OCI-LY7 (cell line): Measurements from ENCODE around the gene NLRP11. TPM values are rescaled to one million over a fixed set of nuclear protein-coding genes. Genes with fewer than 3 reads are reported as not detected.
"Not testable (repeated sequence)": the region's sequence is repeated elsewhere in the genome, so short reads cannot be mapped to it uniquely, and the experiment has no call there.

ENCODE experiments used
- BruUV-seq: library from RNA; stranded (reverse); fragments of 400-500 nt; replicated peaks from 2 replicates; lab custom pipeline; 2021; lab: Mats Ljungman, UMichigan
- CTCF ChIA-PET: fragments of 300-600 bp; sonication (Branson Sonifier 250); formaldehyde crosslinking; loops from one replicate; lab custom pipeline; 2022; ENCODE audit warnings: antibody characterized with exemption; ENCODE audit not compliant: unreplicated experiment; lab: Charles Lee
- POLR2A ChIA-PET: fragments of 300-600 bp; sonication (Branson Sonifier 250); formaldehyde crosslinking; loops from one replicate; lab custom pipeline; 2022; ENCODE audit warnings: antibody characterized with exemption; lab: Charles Lee
- DNase-seq: peaks from one replicate; pipeline ENCODE4 v3.0.0-alpha.2; 2015; ENCODE audit warnings: low spot score
- H2AFZ ChIP-seq: fragments of 200-600 bp; sonication (generic), shearing (Covaris generic); 2 replicates; pipeline ENCODE4 v1.6.1; 2014; ENCODE audit warnings: mild to moderate bottlenecking, antibody characterized with exemption, low read length, moderate library complexity
- H3K27ac ChIP-seq: fragments of 200-600 bp; sonication (generic); 2 replicates; pipeline ENCODE4 v1.5.1; 2014; ENCODE audit warnings: mixed run types, low read depth, mild to moderate bottlenecking, moderate library complexity, low read length, inconsistent platforms; ENCODE audit not compliant: poor library complexity, severe bottlenecking
- H3K36me3 ChIP-seq: fragments of 200-600 bp; sonication (generic); 2 replicates; pipeline ENCODE4 v1.6.1; 2014; ENCODE audit warnings: mild to moderate bottlenecking, antibody characterized with exemption, low read length, moderate library complexity, mixed read lengths; ENCODE audit not compliant: insufficient read depth
- H3K4me1 ChIP-seq: fragments of 200-600 bp; sonication (generic); 2 replicates; pipeline ENCODE4 v1.5.1; 2014; ENCODE audit warnings: mild to moderate bottlenecking, low read length; ENCODE audit not compliant: insufficient read depth, poor library complexity, severe bottlenecking
- H3K4me2 ChIP-seq: fragments of 200-600 bp; sonication (generic); 2 replicates; pipeline ENCODE4 v1.6.1; 2014; ENCODE audit warnings: mild to moderate bottlenecking, low read length
- H3K4me3 ChIP-seq: fragments of 200-600 bp; sonication (generic); 2 replicates; pipeline ENCODE4 v1.5.1; 2014; ENCODE audit warnings: mild to moderate bottlenecking, low read depth, low read length; ENCODE audit not compliant: poor library complexity, severe bottlenecking
- H3K79me2 ChIP-seq: fragments of 200-600 bp; sonication (generic); 2 replicates; pipeline ENCODE4 v1.6.1; 2016; ENCODE audit warnings: low read depth, mild to moderate bottlenecking, low read length, moderate library complexity, mixed read lengths; ENCODE audit not compliant: insufficient read depth
- H3K9me2 ChIP-seq: fragments of 200-600 bp; sonication (generic); 2 replicates; pipeline ENCODE4 v1.6.1; 2016; ENCODE audit warnings: mild to moderate bottlenecking, low read length, mixed read lengths; ENCODE audit not compliant: insufficient read depth
- H3K9me3 ChIP-seq: fragments of 200-600 bp; sonication (generic); 2 replicates; pipeline ENCODE4 v1.6.1; 2014; ENCODE audit warnings: mild to moderate bottlenecking, mixed run types, low read length, mixed read lengths
- H4K20me1 ChIP-seq: fragments of 200-600 bp; sonication (generic); 2 replicates; pipeline ENCODE4 v1.6.1; 2014; ENCODE audit warnings: mild to moderate bottlenecking, antibody characterized with exemption, low read length, moderate library complexity, mixed read lengths; ENCODE audit not compliant: insufficient read depth
- EZH2phosphoT487 ChIP-seq: fragments of 200-600 bp; sonication (generic); IDR thresholded peaks from 2 replicates; pipeline ENCODE4 v1.6.1; 2018; ENCODE audit warnings: low read depth, borderline replicate concordance, mild to moderate bottlenecking, mixed run types, antibody characterized with exemption, low read length, moderate library complexity, mixed read lengths
- intact Hi-C: fragments of 100-400 bp; cut with micrococcal nuclease; formaldehyde crosslinking; loops from one replicate; pipeline ENCODE4 v1.10.0; 2022; ENCODE audit not compliant: unreplicated experiment
- total RNA-seq, 2 experiments: library from RNA; depleted of rRNA in 1 of 2; stranded (reverse); fragments of >200 nt in 1 of 2; shearing (Covaris generic) in 1 of 2; gene quantifications; 2 replicates each; pipeline ENCODE4 v1.2.3, GENCODE V29; 2014 to 2022
- TF ChIP-seq, protein P1 (sequence below): fragments of 200-600 bp; sonication (generic); conservative IDR thresholded peaks from 2 replicates; pipeline ENCODE4 v1.5.1; 2014; ENCODE audit warnings: mild to moderate bottlenecking, antibody characterized with exemption, low read length, moderate library complexity, mixed read lengths

NLRP11 gene
- total RNA-seq, 2 experiments from 2014 or later, result 79.3 to 91.6 TPM

DNA sequence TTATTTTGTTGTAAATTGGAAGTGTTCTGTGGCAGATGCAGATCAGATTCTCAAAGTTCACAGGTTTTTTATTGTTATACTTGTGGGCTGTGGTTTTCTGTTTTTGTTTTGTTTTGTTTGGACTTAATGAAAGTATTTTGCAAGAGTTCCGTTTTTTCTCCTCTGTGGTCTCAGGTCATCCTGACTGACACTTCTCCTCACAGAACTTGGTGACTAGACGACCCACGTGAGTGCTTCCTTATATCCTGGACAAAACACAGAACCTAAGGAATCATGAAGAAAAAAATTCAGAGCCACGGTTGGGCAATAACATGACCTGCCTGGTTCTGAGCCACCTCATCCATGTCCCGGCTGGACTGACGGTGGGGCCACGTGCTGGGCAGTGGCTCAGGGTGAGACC lies 65.3 kb downstream of the NLRP11 start:
- no TSS peak for BruUV-seq
- TF ChIP-seq EZH2phosphoT487, result no peak
- TF ChIP-seq, protein P1, sequence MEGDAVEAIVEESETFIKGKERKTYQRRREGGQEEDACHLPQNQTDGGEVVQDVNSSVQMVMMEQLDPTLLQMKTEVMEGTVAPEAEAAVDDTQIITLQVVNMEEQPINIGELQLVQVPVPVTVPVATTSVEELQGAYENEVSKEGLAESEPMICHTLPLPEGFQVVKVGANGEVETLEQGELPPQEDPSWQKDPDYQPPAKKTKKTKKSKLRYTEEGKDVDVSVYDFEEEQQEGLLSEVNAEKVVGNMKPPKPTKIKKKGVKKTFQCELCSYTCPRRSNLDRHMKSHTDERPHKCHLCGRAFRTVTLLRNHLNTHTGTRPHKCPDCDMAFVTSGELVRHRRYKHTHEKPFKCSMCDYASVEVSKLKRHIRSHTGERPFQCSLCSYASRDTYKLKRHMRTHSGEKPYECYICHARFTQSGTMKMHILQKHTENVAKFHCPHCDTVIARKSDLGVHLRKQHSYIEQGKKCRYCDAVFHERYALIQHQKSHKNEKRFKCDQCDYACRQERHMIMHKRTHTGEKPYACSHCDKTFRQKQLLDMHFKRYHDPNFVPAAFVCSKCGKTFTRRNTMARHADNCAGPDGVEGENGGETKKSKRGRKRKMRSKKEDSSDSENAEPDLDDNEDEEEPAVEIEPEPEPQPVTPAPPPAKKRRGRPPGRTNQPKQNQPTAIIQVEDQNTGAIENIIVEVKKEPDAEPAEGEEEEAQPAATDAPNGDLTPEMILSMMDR, result no peak
- H4K20me1 ChIP-seq, result no peaks in the 10 kb centered on the region
- no peak overlapping the region for H3K4me3 ChIP-seq
- no peaks in the 10 kb centered on the region for H3K79me2 ChIP-seq
- no peak overlapping the region for H3K4me2 ChIP-seq
- H3K9me3 ChIP-seq, result no peaks in the 10 kb centered on the region
- intact Hi-C loops, result no loop called here
- DNase-seq, result no peak
- POLR2A ChIA-PET, result no interaction called here
- H3K9me2 ChIP-seq, result no peaks in the 10 kb centered on the region
- H2AFZ ChIP-seq, result no peak overlapping the region
- H3K27ac ChIP-seq, result no peak overlapping the region
- H3K36me3 ChIP-seq, result no peaks in the 10 kb centered on the region
- CTCF ChIA-PET, result no interaction called here
- no peaks in the 10 kb centered on the region for H3K4me1 ChIP-seq

DNA sequence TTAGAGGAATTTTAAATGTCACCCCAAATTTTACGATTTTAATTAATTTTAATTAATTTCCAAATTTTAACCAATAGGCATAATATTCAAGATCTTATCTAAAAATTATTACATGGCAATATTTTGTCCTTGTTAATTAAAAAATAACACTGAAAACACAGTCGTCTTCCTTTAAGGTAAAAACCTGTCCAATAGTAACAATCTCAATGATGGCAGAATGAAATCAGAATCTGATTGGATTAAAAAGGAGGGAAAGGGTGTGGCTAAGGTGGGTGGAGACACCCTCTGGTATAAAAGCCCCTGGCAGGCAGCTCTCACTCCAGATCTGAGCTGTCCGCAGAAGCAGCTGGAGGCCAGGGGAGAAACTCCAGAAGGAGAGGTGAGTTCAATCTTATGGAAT lies 73.0 kb downstream of the NLRP11 start, which contains the start of gene RFPL4A:
Gene RFPL4A (plus strand): TSS at position 301 of the 400 bp plus-strand sequence. CDS start 2,704 bp downstream, outside the sequence.
- H3K36me3 ChIP-seq, H3K4me1 ChIP-seq, DNase-seq, H3K9me2 ChIP-seq, POLR2A ChIA-PET, H3K27ac ChIP-seq, H3K4me2 ChIP-seq, H2AFZ ChIP-seq, H3K79me2 ChIP-seq, H3K4me3 ChIP-seq, intact Hi-C loops, CTCF ChIA-PET, H4K20me1 ChIP-seq, H3K9me3 ChIP-seq, BruUV-seq: not testable (repeated sequence)

DNA sequence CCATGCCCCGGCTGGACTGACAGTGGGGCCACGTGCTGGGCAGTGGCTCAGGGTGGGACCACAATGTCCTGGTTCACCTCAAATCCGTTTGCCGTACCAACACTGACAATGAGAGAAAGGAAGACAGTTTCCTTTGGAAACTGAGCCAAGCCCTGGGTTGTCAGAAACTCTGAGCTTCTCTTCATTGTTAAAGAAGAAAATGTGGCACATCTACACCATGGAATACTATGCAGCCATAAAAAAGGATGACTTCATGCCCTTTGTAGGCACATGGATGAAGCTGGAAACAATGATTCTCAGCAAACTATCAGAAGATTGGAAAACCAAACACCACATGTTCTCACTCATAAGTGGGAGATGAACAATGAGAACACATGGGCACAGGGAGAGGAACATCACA lies 75.0 kb downstream of the NLRP11 start:
- BruUV-seq, H3K9me2 ChIP-seq, H3K4me3 ChIP-seq, DNase-seq, intact Hi-C loops, H3K27ac ChIP-seq, H3K36me3 ChIP-seq, H3K9me3 ChIP-seq, H3K4me2 ChIP-seq, H2AFZ ChIP-seq, POLR2A ChIA-PET, H3K79me2 ChIP-seq, H3K4me1 ChIP-seq, H4K20me1 ChIP-seq, CTCF ChIA-PET: not testable (repeated sequence)

DNA sequence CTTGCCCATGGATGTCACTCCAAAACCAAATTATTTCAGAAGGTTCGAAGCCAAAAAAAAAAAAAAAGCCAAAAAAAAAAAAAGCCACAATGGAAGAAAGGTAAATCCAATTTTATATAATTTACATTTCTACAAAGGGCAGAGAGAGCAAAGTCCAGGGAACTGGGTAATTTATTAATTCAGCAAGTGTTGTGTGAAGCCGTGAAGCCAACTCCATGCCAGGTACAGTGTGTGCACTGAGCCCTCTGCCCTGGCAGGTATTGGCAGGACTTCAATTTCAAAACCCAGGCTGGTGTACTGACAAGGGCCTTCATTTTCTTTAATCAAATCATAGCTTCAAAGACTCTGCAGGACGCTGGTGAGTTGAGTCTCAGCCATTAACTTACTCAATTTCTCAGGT lies 78.4 kb downstream of the NLRP11 start:
- no peaks in the 10 kb centered on the region for H3K79me2 ChIP-seq
- no peaks in the 10 kb centered on the region for H3K36me3 ChIP-seq
- POLR2A ChIA-PET, result interaction anchor here (0.7 kb wide), 1 partner anchor 86 kb away, joined by 3 read pairs; no protein-coding TSS in a partner anchor
- BruUV-seq, result no TSS peak
- no peaks in the 10 kb centered on the region for H3K9me2 ChIP-seq
- no peak overlapping the region for H3K27ac ChIP-seq
- TF ChIP-seq, protein P1, result no peak
- TF ChIP-seq EZH2phosphoT487, result no peak
- CTCF ChIA-PET, result no interaction called here
- no peaks in the 10 kb centered on the region for H3K9me3 ChIP-seq
- no peak for DNase-seq
- no peak overlapping the region for H3K4me3 ChIP-seq
- H3K4me1 ChIP-seq, result no peaks in the 10 kb centered on the region
- no peak overlapping the region for H3K4me2 ChIP-seq
- H2AFZ ChIP-seq, result no peak overlapping the region
- no peaks in the 10 kb centered on the region for H4K20me1 ChIP-seq
- intact Hi-C loops, result no loop called here
